Caco-2 (cell line): ENCODE measurements around the gene VWA5A. TPM values are rescaled to one million over a fixed set of nuclear protein-coding genes. Genes with fewer than 3 reads are reported as not detected.

Experiments
- Bru-seq: library from RNA; stranded (reverse); fragments of 400-500 nt; gene quantifications from one replicate; lab custom pipeline; 2021; lab: Mats Ljungman, UMichigan
- BruChase-seq, 2 experiments: library from RNA; stranded (reverse); fragments of 400-500 nt; gene quantifications; one replicate each; lab custom pipeline; 2021; lab: Mats Ljungman, UMichigan
- BruUV-seq: library from RNA; stranded (reverse); fragments of 400-500 nt; replicated peaks from 2 replicates; lab custom pipeline; 2021; lab: Mats Ljungman, UMichigan
- CTCF ChIA-PET: fragments of 300-600 bp; sonication (Branson Sonifier 250); formaldehyde crosslinking; loops from one replicate; lab custom pipeline; 2022; ENCODE audit warnings: antibody characterized with exemption; lab: Charles Lee
- POLR2A ChIA-PET: fragments of 300-600 bp; sonication (Branson Sonifier 250); formaldehyde crosslinking; loops from one replicate; lab custom pipeline; 2022; ENCODE audit warnings: antibody characterized with exemption; lab: Charles Lee
- DNase-seq, 2 experiments: peaks; one replicate each; pipeline versions ENCODE4 v3.0.0 to v3.0.0-alpha.2; 2020 to 2022
- H3K27me3 ChIP-seq: replicated peaks from 2 replicates; pipeline ENCODE4 v1.6.0; 2011; ENCODE audit warnings: low read length; ENCODE audit not compliant: control insufficient read depth, insufficient read depth
- H3K36me3 ChIP-seq: 2 replicates; pipeline ENCODE4 v1.5.1; 2011; ENCODE audit warnings: low read length; ENCODE audit not compliant: control insufficient read depth, insufficient read depth
- H3K4me1 ChIP-seq: fragments of 250-450 bp; sonication (Bioruptor Pico); 2 replicates; pipeline ENCODE4 v1.5.1; 2020; ENCODE audit warnings: mild to moderate bottlenecking
- H3K4me3 ChIP-seq: 2 replicates; pipeline ENCODE4 v1.5.1; 2011; ENCODE audit warnings: low read depth, mild to moderate bottlenecking, control low read depth, low read length
- H3K9me3 ChIP-seq: fragments of 250-450 bp; sonication (Bioruptor Pico); 2 replicates; pipeline ENCODE4 v1.5.1; 2020; ENCODE audit warnings: mild to moderate bottlenecking, moderate library complexity
- H3K27ac Mint-ChIP-seq: one replicate; pipeline ENCODE4 v1.8.0; 2022; ENCODE audit warnings: mixed read lengths; ENCODE audit not compliant: unreplicated experiment
- H3K27me3 Mint-ChIP-seq: one replicate; pipeline ENCODE4 v1.8.0; 2022; ENCODE audit warnings: mixed read lengths; ENCODE audit not compliant: insufficient read depth, unreplicated experiment
- H3K36me3 Mint-ChIP-seq: one replicate; pipeline ENCODE4 v1.8.0; 2022; ENCODE audit warnings: mild to moderate bottlenecking, mixed read lengths; ENCODE audit not compliant: insufficient read depth, unreplicated experiment
- H3K4me1 Mint-ChIP-seq: one replicate; pipeline ENCODE4 v1.8.0; 2022; ENCODE audit warnings: low read depth, mixed read lengths; ENCODE audit not compliant: unreplicated experiment
- H3K4me3 Mint-ChIP-seq: one replicate; pipeline ENCODE4 v1.8.0; 2022; ENCODE audit warnings: mild to moderate bottlenecking, moderate library complexity, mixed read lengths; ENCODE audit not compliant: unreplicated experiment
- H3K9me3 Mint-ChIP-seq: one replicate; pipeline ENCODE4 v1.8.0; 2022; ENCODE audit warnings: mixed read lengths; ENCODE audit not compliant: unreplicated experiment
- intact Hi-C: fragments of 100-400 bp; cut with micrococcal nuclease; formaldehyde crosslinking; loops from one replicate; pipeline ENCODE4 v1.10.0; 2022; ENCODE audit not compliant: unreplicated experiment
- long read RNA-seq: library from polyadenylated mRNA; stranded (forward); transcript quantifications from one replicate; pipeline ENCODE4 v2.0.0, GENCODE V29; 2022
- total RNA-seq: library from RNA; stranded (reverse); gene quantifications from 2 replicates; pipeline ENCODE4 v1.2.3, GENCODE V29; 2022
- TF ChIP-seq, protein P1 (sequence below), 2 experiments: fragments of 200-600 bp in 1 of 2; IDR thresholded peaks; 1 replicate in 1 of 2; 2 replicates in 1 of 2; pipeline versions ENCODE4 v1.5.1 to v1.8.0; 2011 to 2022; ENCODE audit warnings: antibody characterized with exemption in 1 of 2, control low read depth in 1 of 2, inconsistent platforms in 1 of 2, low read depth in 1 of 2, low read length in 1 of 2, mild to moderate bottlenecking in 1 of 2, moderate library complexity in 1 of 2; ENCODE audit not compliant: insufficient read depth in 1 of 2, severe bottlenecking in 1 of 2, unreplicated experiment in 1 of 2

The VWA5A gene, protein sequence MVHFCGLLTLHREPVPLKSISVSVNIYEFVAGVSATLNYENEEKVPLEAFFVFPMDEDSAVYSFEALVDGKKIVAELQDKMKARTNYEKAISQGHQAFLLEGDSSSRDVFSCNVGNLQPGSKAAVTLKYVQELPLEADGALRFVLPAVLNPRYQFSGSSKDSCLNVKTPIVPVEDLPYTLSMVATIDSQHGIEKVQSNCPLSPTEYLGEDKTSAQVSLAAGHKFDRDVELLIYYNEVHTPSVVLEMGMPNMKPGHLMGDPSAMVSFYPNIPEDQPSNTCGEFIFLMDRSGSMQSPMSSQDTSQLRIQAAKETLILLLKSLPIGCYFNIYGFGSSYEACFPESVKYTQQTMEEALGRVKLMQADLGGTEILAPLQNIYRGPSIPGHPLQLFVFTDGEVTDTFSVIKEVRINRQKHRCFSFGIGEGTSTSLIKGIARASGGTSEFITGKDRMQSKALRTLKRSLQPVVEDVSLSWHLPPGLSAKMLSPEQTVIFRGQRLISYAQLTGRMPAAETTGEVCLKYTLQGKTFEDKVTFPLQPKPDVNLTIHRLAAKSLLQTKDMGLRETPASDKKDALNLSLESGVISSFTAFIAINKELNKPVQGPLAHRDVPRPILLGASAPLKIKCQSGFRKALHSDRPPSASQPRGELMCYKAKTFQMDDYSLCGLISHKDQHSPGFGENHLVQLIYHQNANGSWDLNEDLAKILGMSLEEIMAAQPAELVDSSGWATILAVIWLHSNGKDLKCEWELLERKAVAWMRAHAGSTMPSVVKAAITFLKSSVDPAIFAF
- total RNA-seq = 1.3 and 1.6 TPM in 2 replicates
- percentile 20 among the genes with signal in this experiment for Bru-seq, nascent RNA
- BruChase-seq, experiment 1, labeled RNA remaining after a 2-hour chase = percentile 15 among the genes with signal in this experiment
- BruChase-seq, experiment 2, labeled RNA remaining after a 6-hour chase = percentile 20 among the genes with signal in this experiment
- long read RNA-seq, partial matches to known transcripts = 1 of 2 reads
- long read RNA-seq, other reads (novel, unspliced or antisense) = 0 of 2 reads

DNA sequence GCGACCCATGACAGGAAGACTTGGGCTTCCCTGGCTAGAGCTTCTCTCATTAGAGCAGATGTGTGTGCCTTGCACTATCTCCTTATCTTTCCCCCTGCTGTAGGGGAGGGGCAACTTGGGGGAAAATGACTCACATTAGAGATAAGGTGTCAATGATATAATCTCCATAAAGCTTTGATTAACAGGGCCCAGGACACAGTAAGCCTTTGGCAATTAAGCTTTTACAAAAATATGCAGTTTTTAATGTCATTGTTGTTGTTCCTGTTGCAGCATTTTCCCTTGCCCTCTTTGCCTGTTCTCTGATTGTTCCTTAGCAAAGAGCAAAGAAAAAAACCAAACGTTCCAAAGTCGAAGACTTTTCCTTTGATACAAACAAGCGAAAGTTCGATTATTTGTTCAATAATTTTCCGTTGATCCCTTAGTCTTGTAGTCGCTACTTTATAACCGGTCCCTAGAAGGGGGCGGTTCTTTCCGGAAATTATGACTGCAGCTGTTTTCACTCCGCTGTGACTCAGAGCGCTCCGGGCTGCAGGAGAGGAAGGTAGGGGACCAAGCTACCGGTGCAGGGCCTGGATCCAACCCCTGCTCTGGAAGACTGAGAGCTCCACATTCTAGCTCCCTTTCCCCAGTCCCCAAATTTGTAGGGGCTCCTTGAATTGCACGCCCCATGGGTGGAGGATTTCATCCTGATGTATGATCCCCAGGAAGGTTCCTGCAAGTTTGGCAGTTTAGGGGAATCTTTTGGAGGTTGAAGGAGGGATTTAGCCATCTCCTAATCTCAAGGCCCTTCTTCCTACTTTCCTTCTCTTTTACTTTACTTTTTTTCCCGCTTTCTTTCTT, at the start of gene VWA5A:
Gene VWA5A (plus strand): TSS at position 509 of the 840 bp plus-strand sequence. CDS start 2,062 bp downstream, outside the sequence.
- H3K9me3 ChIP-seq = no peaks in the 10 kb centered on the region
- ChIA-PET CTCF (interaction anchor here (0.6 to 1.0 kb wide), 2 partner anchors 44 to 752 kb away, joined by 3 to 5 read pairs; no protein-coding TSS in a partner anchor), POLR2A (no interaction called here)
- DNase-seq = peak; percentile 77 to 81
- no peaks in the 10 kb centered on the region for H3K27me3 ChIP-seq
- H3K4me3 ChIP-seq = no peak within 1 kb of the TSS
- TF ChIP-seq, protein P1, sequence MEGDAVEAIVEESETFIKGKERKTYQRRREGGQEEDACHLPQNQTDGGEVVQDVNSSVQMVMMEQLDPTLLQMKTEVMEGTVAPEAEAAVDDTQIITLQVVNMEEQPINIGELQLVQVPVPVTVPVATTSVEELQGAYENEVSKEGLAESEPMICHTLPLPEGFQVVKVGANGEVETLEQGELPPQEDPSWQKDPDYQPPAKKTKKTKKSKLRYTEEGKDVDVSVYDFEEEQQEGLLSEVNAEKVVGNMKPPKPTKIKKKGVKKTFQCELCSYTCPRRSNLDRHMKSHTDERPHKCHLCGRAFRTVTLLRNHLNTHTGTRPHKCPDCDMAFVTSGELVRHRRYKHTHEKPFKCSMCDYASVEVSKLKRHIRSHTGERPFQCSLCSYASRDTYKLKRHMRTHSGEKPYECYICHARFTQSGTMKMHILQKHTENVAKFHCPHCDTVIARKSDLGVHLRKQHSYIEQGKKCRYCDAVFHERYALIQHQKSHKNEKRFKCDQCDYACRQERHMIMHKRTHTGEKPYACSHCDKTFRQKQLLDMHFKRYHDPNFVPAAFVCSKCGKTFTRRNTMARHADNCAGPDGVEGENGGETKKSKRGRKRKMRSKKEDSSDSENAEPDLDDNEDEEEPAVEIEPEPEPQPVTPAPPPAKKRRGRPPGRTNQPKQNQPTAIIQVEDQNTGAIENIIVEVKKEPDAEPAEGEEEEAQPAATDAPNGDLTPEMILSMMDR (IDR thresholded peaks at IDR 0.05; ENCODE audit: insufficient read depth in 1 of 2, low read depth in 1 of 2, low read length in 1 of 2, severe bottlenecking in 1 of 2, unreplicated experiment in 1 of 2) = no peak
- intact Hi-C loops = loop anchor here (2.0 kb wide), 1 partner anchor 44 kb away; no protein-coding TSS in a partner anchor
- BruUV-seq = no TSS peak
- H3K4me1 ChIP-seq = peaks cover 5% of the 10 kb centered on the region; the same call in 1 of the 2 replicates
- no peaks in the 10 kb centered on the region for H3K9me3 Mint-ChIP-seq
- H3K4me3 Mint-ChIP-seq = peak within 1 kb of the TSS; percentile 54
- peaks cover 14% of the 10 kb centered on the region for H3K27me3 Mint-ChIP-seq
- no peaks in the 10 kb centered on the region for H3K36me3 Mint-ChIP-seq
- H3K4me1 Mint-ChIP-seq = peaks cover 7% of the 10 kb centered on the region
- H3K27ac Mint-ChIP-seq = no peak within 1 kb of the TSS
- no peaks in the 10 kb centered on the region for H3K36me3 ChIP-seq

DNA sequence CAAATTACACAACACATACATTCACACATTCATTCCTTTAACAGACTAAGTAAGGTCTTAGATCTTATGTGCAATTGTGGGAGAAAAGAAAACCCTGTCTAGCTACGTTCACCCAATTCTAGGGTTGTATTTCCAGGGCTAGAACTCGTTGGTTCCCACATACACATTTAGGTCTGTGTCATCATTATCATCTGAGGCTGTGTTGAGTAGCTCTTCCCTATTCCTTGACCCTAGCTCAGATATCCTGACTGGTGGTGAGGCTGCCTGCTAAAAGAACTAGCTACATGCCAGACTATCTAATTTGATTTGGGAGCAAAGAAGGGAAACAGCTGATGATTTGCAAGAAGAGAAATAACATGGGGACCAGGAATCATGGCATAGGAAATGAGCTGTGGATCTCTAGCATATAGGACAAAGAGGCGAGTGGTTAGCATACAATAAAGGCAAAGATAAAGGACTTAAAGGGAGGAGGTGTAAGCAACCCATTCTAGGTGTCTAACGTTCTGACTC, 46.6 kb upstream of the VWA5A start:
- Mint-ChIP-seq H3K27ac (no peak overlapping the region), H3K4me1 (no peaks in the 10 kb centered on the region), H3K27me3 (peaks cover 29% of the 10 kb centered on the region), H3K36me3 (no peaks in the 10 kb centered on the region), H3K4me3 (no peak overlapping the region), H3K9me3 (no peaks in the 10 kb centered on the region)
- Histone ChIP-seq H3K4me3 (no peak overlapping the region), H3K27me3 (peaks cover 2% of the 10 kb centered on the region), H3K9me3 (no peaks in the 10 kb centered on the region), H3K4me1 (no peaks in the 10 kb centered on the region), H3K36me3 (no peaks in the 10 kb centered on the region)
- POLR2A ChIA-PET = no interaction called here
- TF ChIP-seq, protein P1 (IDR thresholded peaks at IDR 0.05; ENCODE audit: insufficient read depth in 1 of 2, low read depth in 1 of 2, low read length in 1 of 2, severe bottlenecking in 1 of 2, unreplicated experiment in 1 of 2) = no peak
- BruUV-seq = no TSS peak
- intact Hi-C loops = no loop called here
- CTCF ChIA-PET = interaction anchor here (0.7 to 1.8 kb wide), 3 partner anchors 55 to 270 kb away, joined by 3 to 8 read pairs (median 3); no protein-coding TSS in a partner anchor
- DNase-seq = no peak
